Testis (tissue), 3 donors: ENCODE results near the gene NPTN. TPM values are rescaled to one million over a fixed set of nuclear protein-coding genes. Genes with fewer than 3 reads are reported as not detected.
"Not testable (repeated sequence)": the region's sequence is repeated elsewhere in the genome, so short reads cannot be mapped to it uniquely, and the experiment has no call there.

Experiments
- DNase-seq: peaks from one replicate; pipeline ENCODE4 v3.0.0-alpha.2; 2019
- H3K27ac ChIP-seq, 2 donors: fragments of 200-600 bp; sonication (generic); one replicate each; pipeline ENCODE4 v1.5.1; 2019
- H3K27me3 ChIP-seq: fragments of 200-600 bp; sonication (generic); one replicate; pipeline ENCODE4 v1.5.1; 2019
- H3K36me3 ChIP-seq: fragments of 200-600 bp; sonication (generic); one replicate; pipeline ENCODE4 v1.5.1; 2017; ENCODE audit warnings: low read depth; ENCODE audit errors: missing control alignments
- H3K4me1 ChIP-seq: fragments of 200-600 bp; sonication (generic); one replicate; pipeline ENCODE4 v1.5.1; 2019
- H3K4me3 ChIP-seq, 2 donors: fragments of 200-600 bp; sonication (generic); one replicate each; pipeline ENCODE4 v1.5.1; 2017 to 2019
- H3K9me3 ChIP-seq: fragments of 200-600 bp; sonication (generic); one replicate; pipeline ENCODE4 v1.5.1; 2017
- CTCF ChIP-seq, 3 experiments: fragments of 450-650 bp in 2 of 3; fragments of 200-600 bp in 1 of 3; sonication (generic) in 1 of 3; IDR thresholded peaks; one replicate each; pipeline ENCODE4 v1.5.1; 2016 to 2019; ENCODE audit warnings: antibody characterized with exemption in 3 of 3, mild to moderate bottlenecking in 2 of 3, moderate library complexity in 1 of 3
- POLR2A ChIP-seq: fragments of 450-650 bp; IDR thresholded peaks from one replicate; pipeline ENCODE4 v1.6.1; 2017; ENCODE audit warnings: antibody characterized with exemption, mild to moderate bottlenecking, moderate library complexity
- WGBS, 2 donors: methylation state at CpG; one replicate each; pipeline ENCODE4 v1.1.5; 2018; 5-methylcytosine and 5-hydroxymethylcytosine counted together
- intact Hi-C: fragments of 100-400 bp; cut with DNase I; formaldehyde crosslinking; loops from one replicate; pipeline ENCODE4 v1.15.1; 2023; ENCODE audit warnings: low total_unique reads
- polyA plus RNA-seq: library from polyadenylated mRNA; stranded (reverse); fragments of 350-450 nt; fragmentation: Illumina TruSeq; extraction: RNeasy Lipid Tissue Mini Kit (QIAGEN cat#74804); gene quantifications from one replicate; pipeline ENCODE4 v1.2.3, GENCODE V29; 2014; ENCODE audit warnings: low read depth, low replicate concordance; ENCODE audit not compliant: insufficient read depth
- total RNA-seq, 2 donors: library from RNA; depleted of rRNA; stranded (reverse); fragments of >200 nt; gene quantifications; one replicate each; pipeline ENCODE4 v1.2.3, GENCODE V29; 2016

Gene NPTN
- total and polyA plus RNA-seq, 3 donors from 2014 or later = 177 to 256 (median 180) TPM

- Histone ChIP-seq H3K27me3 (no peaks in the 10 kb centered on the region), H3K36me3 (no peaks in the 10 kb centered on the region), H3K4me1 (no peaks in the 10 kb centered on the region), H3K9me3 (no peaks in the 10 kb centered on the region), H3K4me3 (no peak overlapping the region), H3K27ac (no peak overlapping the region)
- TF ChIP-seq POLR2A = no peak
- TF ChIP-seq CTCF (IDR thresholded peaks at IDR 0.05) = no peak
- no peak for DNase-seq
- 61 to 77% methylated on average over 3 of the region's 3 CpGs for WGBS, 2 donors
- intact Hi-C loops = no loop called here
Measured at GRCh38 chr15:73654659-73655058, 21.5 kb upstream of the NPTN start.

GRCh38 chr15:73650416-73651126, 17.4 kb upstream of the NPTN start:
- TF ChIP-seq CTCF (IDR thresholded peaks at IDR 0.05) (no peak), POLR2A (no peak)
- H3K9me3 ChIP-seq = no peaks in the 10 kb centered on the region
- H3K4me1 ChIP-seq = no peaks in the 10 kb centered on the region
- no peak overlapping the region for H3K4me3 ChIP-seq
- no peaks in the 10 kb centered on the region for H3K27me3 ChIP-seq
- H3K36me3 ChIP-seq = no peaks in the 10 kb centered on the region
- DNase-seq = no peak
- intact Hi-C loops = no loop called here
- 80 to 86% methylated on average over 3 of the region's 3 CpGs for WGBS, 2 donors
- no peak overlapping the region for H3K27ac ChIP-seq

- Histone ChIP-seq H3K9me3 (no peaks in the 10 kb centered on the region), H3K4me3 (no peak overlapping the region), H3K4me1 (no peaks in the 10 kb centered on the region), H3K36me3 (no peaks in the 10 kb centered on the region), H3K27me3 (no peaks in the 10 kb centered on the region), H3K27ac (no peak overlapping the region)
- 83% methylated on average over 2 of the region's 2 CpGs for WGBS, 2 donors
- no peak for TF ChIP-seq POLR2A
- DNase-seq = no peak
- intact Hi-C loops = no loop called here
Measured at GRCh38 chr15:73648014-73648295, 14.8 kb upstream of the NPTN start.

- WGBS, 2 donors = 82 to 88% methylated on average over 6 of the region's 6 CpGs
- H3K9me3 ChIP-seq = no peaks in the 10 kb centered on the region
- intact Hi-C loops = no loop called here
- no peak overlapping the region for H3K27ac ChIP-seq
- no peaks in the 10 kb centered on the region for H3K36me3 ChIP-seq
- no peaks in the 10 kb centered on the region for H3K27me3 ChIP-seq
- no peak for TF ChIP-seq POLR2A
- no peak for TF ChIP-seq CTCF (IDR thresholded peaks at IDR 0.05)
- H3K4me1 ChIP-seq = no peaks in the 10 kb centered on the region
- no peak for DNase-seq
- H3K4me3 ChIP-seq = no peak overlapping the region
Measured at GRCh38 chr15:73647259-73648013, 14.2 kb upstream of the NPTN start.

- not testable (repeated sequence) for H3K36me3 ChIP-seq, H3K4me1 ChIP-seq, H3K4me3 ChIP-seq, H3K27me3 ChIP-seq, H3K27ac ChIP-seq, H3K9me3 ChIP-seq, DNase-seq
- intact Hi-C loops = loop anchor here (10.0 kb wide), 1 partner anchor 75 kb away; no protein-coding TSS in a partner anchor
- WGBS, 2 donors = 82 to 83% methylated on average over 5 of the region's 5 CpGs
Measured at GRCh38 chr15:73639464-73639863, 6.3 kb upstream of the NPTN start.
